Fibroblast of skin of abdomen (primary cell): ENCODE results near the gene RNF225. TPM values are rescaled to one million over a fixed set of nuclear protein-coding genes. Genes with fewer than 3 reads are reported as not detected.
"Not testable (repeated sequence)": the region's sequence is repeated elsewhere in the genome, so short reads cannot be mapped to it uniquely, and the experiment has no call there.

Experiments
- DNase-seq: peaks from one replicate; pipeline ENCODE4 v3.0.0-alpha.2; 2013
- polyA plus RNA-seq, 2 experiments: library from polyadenylated mRNA; unstranded; fragments of 120-200 nt; gene quantifications; one replicate each; pipeline ENCODE4 v1.2.1, GENCODE V29; 2013; ENCODE audit not compliant: insufficient read length in 2 of 2

RNF225 gene
- polyA plus RNA-seq (2013, experiment 1 of 2; ENCODE audit: insufficient read length): not detected
- polyA plus RNA-seq (2013, experiment 2 of 2; ENCODE audit: insufficient read length): not detected

DNA sequence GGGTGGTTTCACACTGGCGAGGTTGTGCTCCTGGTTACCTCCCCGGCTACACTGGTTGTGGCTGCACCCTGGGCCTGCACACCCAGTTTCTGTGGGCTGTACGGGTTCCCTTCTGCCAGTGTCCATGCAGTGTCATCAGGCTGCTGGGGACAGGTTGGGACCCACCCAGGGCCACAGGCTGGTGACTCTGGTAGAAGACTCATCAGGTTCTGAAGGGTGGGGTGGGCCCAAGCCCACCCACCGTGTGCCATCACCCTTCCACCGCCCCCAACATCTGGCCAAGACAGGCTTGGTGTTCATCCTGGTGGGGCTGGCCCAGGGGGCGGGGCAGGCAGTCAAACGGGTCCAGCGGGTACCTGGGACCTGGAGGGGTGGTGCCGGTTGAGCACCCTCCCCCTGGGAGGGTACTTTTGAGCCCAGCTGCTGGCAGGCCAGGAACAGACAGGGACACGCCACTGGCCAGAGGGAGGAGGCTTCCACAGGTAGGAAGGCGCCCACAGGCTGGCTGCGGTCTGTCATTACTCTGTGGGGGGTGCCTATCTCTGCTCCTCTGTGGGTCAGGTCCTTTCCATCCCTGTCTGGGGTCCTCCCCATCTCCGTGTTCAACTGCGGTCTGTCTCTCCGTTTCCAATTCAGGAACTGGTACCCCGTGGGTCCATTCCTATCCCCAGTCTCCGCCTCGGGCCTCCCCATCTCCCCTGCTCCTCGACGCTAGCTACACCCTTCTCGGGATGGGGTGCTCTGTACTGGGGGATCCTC, at the start of gene RNF225:
Gene RNF225, plus strand, starts transcription at position 437 of the 759 bp plus-strand sequence. CDS start 434 bp downstream, outside the sequence.
- DNase-seq: no peak

DNA sequence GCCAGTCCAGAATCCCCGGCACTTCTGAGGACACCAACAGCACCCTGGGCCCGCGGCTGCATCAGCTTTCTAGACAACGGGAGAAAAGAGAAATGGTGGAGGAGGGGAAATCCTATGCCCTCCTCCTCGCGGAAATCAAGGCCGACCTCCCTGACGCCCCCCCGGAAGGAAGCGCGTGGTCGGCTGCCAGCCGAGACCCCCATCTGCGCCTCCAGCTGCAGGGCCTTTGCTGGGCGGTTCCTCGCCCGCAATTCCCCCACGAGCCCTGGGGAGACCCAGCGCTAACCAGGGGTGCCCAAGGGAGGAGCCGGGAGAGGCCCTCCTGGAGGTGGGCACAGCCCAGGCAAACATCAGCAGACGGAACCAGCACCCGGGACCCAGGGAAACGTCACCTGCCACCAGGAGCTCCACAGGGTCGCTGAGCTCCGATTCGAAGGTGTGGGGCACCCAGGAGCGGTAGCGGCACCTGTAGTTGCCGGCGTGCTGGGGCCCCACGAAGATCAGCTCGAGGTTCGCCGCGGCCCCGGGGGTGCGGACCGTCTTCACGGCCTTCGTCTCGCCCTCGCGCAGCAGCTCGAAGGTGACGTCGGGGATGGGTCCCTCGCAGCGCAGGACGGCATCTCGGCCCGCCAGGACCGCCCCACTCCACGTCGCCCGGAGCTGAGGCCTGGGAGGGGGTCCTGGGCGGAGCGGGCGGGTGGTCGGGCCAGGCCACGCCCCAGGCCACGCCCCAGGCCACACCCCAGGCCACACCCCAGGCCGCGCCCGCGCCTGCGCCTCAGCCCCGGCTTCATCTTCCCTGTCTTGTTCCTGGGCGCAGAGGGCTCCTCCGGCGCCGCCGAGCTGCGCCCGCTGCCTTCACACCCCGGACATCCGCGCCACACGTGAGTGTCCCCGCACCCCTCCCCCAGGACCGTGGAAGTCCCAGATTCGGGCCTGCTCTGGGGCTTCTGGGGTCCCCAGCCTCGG, 48.2 kb upstream of the RNF225 start:
- DNase-seq: peak; percentile 75

DNA sequence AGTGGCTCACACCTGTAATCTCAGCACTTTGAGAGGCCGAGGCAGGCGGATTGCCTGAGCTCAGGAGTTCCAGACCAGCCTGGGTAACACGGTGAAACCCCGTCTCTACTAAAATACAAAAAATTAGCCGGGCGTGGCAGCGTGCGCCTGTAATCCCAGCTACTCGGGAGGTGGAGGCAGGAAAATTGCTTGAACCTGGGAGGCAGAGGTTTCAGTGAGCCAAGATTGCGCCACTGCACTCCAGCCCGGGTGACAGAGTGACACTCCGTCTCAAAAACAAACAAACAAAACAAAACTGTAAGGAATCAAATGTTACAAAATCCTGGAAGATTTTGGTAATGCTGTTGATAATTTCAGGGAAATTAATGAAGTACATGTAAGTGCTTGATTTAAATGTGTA, 47.4 kb upstream of the RNF225 start:
- DNase-seq: not testable (repeated sequence)

DNA sequence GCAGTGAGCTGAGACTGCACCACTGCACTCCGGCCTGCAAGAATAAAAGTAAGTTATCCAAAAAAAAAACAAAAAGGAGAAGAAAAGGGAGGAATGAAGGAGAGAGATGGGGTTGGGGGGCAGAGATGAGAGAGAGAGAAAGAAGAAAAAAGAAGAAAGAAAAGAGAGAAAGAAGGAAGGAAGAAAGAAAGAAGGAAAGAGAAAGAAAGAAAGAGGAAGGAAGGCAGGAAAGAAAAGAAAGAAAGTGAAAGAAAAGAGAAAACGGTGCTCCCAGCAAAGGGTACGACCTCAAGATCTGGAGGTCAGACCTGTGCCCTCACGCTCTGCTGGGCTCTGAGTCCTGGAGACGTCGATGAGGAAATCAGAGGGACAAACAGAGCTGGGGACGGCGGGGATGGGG, 45.9 kb upstream of the RNF225 start:
- no peak for DNase-seq

DNA sequence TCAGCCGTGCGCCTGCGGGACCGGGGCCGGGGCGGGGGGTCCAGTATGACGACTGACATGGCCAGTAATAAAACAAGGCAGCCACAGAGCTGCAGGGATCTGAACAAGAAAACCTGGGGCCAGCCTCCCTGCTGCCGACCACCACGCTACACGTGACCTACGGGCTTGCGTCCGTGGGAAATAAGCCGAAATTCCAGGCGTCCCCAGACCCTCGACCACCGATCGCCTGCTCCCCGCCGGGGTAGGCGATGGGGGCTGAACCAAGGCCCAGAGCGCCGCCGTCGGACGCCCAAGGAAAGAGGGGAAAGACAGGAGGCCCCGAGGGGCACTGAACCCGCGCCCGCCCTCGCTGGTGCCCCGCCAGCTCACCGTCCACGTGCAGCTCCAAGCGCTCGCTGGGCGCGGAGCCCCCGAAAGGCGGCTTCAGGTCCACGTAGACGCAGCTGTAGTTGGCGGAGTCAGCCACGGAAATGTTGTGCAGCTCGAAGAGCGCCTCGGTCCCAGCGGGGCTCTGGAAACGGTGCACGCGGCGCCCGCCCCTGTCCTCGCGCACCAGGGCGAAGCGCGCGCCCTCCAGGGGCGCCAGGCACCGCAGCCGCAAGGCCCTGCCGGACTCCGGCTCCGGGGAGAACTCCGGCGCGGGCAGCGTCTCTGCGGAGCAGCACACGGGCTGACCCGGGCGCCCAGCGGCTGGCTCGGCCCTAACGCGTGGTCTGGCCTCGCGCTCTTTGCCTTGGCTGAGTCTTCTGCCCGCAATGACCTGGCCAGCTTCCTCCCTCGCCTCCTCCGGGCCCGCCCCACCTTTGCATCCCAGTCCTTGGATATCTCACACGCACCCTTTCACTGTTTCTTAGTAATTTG, 45.2 kb upstream of the RNF225 start:
- DNase-seq: no peak

DNA sequence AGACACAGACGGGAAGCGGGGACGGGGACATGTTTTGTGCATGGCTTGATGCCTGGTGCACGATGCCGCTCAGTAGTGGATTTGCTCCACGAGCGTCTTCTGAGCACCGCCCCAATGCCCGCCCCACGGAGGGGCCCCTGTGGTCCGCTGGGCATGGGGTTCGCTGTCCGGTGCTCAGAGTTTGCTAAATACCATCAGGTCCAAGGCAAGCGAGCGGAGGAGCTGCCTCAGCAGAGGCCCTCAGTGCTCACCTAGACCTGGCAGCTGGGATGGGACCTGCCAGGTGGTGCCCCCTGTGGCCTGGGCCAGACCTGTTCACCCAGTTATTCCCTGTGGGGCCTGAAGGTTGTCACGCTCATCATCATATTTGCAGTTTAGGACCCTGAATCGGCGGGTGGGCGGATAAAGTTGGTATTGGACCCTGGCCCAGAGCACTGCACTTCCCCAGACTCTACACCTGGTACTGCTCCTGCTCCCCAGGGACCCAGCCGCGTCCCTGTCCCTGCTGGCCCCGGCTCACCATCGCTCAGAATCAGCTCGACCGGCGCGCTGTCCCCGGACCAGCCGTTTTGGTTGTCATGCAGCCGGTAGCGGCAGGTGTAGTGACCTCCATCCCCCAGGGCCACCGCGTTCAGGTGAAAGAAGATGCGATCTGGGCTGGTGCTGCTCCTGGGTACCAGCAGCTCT, 44.4 kb upstream of the RNF225 start:
- DNase-seq: no peak

DNA sequence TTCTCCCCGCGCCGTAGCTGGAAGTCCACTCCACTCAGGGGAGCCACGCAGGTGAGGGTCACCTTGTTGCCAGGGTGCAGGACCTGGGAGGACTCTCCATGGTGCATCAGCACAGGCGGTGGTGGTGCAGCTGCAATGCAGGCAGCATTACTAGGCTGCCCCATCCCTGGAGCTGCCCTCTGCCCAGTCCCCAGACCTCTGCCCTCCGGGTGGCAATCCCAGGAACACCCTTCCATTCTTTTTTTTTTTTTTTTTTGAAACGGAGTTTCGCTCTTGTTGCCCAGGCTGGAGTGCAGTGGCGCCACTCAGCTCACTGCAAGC, 43.9 kb upstream of the RNF225 start:
- no peak for DNase-seq

DNA sequence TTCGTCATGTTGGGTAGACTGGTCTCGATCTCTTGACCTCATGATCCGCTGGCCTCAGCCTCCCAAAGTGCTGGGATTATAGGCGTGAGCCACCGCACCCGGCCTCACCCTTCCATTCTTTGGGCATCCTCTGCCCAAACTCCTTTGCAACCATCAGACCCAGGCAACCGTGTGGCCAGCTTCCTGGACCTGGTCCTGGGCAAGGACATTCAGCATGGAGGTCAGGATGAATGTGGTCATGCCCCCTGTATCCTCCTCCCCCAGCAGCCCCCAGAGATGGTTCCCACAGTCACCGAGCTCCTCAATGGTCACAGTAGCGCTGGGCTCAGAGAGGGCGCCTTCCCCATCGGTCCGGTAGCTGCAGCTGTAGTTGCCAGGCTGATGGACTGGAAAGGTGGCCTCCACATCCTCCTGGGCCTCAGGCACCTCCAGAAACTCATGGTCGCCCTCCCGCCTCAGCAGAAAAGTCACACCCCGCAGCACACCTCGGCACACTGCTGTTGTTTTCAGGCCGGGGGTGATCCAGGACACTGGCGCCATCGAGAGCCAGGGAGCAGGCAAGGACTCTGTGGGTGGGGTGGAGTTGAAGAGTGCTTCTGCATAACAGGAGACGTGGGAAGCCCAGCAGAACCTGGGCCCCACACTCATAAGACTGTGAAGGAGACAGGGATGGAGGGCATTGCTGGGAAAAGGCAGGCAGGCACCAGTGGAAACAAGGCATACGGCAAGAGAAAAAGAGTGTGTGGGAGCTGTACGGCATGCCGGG, 43.3 kb upstream of the RNF225 start:
- no peak for DNase-seq

DNA sequence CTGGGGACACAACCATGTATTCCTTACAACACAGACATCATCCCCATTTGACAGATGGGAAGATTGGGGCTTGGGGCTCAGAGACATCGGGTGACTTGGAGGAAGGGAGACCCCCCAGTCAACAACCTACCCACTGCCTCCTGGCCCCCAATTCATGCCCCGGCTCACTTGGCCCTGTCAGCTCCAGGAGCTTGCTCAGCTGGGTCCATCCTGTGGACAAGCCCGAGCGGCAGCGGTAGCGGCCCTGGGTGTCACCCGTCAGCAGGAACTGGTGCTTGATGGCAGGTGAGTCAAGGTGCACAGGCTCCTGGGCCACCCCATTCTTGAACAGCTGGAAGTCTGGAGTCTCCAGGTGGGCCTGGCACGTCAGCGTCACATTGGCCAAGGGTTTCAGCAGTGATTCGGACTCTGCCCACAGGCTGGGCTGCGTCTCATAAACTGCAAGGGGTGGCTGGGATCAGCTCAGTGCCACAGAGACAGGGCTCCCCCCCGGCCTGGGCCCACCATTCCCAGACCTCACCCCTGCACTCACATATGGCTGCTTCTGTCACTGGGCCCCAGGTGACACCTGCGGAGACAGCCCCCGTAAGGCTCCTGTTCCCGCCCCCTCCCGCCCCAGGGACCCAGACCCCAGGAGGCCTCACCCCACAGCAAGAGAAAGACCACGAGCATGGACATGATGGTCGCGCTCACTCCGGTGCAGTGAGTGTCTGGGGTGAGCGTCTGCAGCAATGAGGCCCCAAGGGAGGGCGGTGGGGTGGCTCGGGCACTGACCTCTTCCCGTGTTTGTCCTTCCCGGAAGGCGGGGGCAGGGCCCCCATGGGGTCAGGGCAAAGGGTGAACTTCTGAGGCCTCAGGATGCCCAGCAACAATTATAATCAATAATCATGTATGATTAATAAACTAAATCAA, 42.4 kb upstream of the RNF225 start, which contains the start of gene A1BG:
Gene A1BG, minus strand, starts transcription at position 733 of the 912 bp plus-strand sequence. Its CDS starts 55 bp downstream, at position 678.
- no peak for DNase-seq

DNA sequence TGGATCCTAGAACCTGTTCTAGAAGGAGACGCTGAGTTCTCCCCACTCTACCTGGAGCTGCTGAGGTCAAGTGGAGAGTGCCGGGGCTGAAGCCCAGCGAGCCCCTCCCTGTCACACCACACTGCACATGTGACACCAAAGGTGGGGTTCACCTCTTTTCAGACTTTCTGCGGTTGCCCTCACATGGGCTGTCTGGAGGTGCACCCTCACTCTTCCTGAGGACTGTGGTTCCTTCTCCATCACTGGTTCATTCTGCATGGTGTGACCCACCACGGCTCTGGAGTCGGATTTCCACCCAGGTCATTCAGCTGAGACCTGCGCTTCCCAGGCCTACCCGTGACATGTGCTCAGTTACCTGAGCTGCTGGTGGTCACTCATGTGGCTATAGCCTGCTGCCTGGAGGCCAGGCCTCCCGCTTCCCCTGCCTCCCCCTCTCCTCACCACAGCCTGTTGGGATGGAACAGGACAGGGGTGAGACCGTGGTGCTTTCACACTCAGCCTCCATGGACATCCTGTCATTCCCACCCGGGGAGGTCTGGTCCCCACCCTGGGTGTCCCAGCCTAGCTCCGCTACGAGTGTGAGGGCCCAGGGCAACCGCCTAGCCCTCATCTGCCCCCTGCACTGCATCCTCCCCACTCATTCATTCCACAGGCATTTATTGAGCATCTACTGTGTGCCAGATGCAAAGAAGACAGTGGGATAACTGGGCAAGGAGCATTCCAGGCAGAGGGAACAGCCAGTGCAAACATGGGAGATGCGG, 41.6 kb upstream of the RNF225 start:
- DNase-seq: no peak

DNA sequence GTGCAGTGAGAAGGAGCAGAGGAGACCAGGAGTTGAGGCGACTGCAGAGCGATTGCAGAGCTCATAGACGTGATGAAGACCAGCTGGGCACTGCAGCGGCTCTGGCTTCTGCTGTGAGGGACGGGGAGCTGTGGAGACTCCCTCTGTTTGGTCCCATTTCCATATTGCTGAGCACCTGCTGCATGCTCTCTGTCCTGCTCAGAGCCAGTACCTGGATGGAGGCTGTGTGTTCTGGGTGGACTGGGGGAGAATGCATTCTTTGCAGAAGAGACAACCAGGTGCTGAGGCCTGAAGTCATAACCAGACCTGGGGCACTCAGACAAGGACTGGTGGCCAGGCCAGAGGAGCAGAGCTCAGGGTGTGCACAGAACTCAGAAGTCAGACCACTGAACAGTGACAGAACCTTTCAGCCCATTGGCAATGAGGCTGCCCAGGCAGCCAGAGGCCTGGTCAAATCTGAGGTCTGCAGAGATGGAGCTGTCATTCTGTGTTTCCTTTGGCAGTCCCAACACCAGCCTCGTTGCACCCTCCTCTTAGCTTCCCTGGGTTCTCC, 40.9 kb upstream of the RNF225 start:
- DNase-seq: no peak

DNA sequence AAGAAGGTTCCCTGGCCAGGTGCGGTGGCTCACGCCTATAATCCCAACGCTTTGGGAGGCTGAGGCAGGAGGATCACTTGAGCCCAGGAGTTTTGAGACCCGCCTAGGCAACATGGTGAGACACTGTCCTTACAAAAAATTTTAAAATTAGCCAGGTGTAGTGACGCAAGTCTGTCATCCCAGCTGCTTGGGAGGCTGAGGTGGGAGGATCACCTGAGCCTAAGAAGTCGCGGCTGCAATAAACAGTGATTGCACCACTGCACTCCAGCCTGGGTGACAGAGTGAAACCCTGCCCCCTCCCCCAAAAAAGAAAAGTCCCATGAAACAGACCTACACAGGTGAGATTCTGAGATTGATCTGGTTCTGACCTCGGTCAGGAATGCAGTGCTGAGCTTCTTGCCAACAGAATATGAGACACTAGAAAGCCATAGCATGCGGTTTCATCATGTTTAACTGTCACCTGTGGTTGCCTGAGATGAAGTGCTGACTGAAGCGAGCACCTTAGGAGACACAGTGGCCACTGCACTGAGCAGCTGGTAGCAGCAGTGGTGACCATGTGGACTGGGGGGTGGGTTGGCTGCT, 40.1 kb upstream of the RNF225 start:
- DNase-seq: no peak

DNA sequence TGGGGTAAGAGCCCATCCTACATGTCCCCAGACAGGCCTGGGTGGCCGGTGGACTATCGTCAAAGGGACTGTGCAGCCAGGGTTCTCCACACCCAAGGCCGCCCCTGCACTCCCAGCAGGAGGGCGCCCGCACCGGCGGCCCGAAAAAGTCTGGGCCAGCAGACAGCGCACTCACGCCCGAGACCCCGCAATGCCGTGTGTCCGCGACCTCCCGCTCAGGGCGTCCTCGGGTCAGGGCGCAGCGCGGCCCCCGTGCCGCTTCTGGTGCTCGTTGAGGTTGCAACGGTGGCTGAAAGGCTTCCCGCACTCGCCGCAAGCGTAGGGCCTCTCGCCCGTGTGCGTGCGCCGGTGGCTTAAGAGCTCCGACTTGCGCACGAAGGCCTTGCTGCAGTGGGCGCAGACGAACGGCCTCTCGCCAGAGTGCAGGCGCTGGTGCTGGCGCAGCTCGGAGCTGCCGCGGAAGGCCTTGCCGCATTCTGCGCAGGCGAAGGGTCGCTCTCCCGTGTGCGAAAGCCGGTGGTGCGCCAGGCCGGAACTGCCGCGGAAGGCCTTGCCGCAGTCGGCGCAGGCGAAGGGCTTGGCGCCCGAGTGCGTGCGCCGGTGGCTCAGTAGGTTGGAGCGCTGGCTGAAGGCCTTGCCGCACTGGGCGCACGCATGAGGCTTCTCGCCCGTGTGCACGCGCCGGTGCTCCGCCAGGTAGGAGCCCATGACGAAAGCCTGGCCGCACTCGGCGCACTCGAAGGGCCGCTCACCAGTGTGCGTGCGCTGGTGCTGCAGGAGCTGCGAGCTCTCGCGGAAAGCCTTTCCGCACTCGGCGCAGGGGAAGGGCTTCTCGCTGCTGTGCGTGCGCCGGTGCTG, 39.3 kb upstream of the RNF225 start:
- DNase-seq: peak; percentile 33

DNA sequence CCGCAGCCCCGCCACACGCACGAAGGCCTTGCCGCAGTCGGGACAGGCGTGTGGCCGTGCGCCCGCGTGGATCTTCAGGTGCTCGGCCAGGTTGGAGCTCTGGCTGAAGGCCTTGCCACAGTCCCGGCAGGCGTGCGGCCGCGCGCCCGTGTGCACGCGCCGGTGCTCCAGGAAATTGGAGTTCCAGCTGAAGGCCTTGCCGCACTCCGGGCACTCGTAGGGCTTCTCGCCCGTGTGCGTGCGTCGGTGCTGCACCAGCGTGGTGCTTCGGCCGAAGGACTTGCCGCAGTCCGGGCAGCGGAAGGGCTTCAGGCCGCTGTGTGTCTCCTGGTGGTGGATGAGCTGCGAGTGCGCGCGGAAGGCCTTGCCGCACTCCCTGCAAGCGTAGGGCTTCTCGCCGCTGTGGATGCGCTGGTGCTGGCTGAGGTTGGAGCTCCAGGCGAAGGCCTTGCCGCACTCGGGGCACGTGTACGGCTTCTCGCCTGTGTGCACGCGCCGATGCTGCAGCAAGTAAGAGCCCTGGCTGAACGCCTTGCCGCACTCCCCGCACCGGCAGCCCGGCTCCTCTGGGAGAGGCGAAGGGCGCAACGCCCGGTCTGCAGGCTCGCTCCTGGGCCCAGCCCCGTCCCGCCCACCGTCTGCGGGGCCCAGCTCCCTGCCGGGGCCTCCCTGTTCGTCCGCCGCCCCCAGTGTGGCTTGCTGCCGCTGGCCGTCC, 38.5 kb upstream of the RNF225 start:
- peak; percentile 24 for DNase-seq

DNA sequence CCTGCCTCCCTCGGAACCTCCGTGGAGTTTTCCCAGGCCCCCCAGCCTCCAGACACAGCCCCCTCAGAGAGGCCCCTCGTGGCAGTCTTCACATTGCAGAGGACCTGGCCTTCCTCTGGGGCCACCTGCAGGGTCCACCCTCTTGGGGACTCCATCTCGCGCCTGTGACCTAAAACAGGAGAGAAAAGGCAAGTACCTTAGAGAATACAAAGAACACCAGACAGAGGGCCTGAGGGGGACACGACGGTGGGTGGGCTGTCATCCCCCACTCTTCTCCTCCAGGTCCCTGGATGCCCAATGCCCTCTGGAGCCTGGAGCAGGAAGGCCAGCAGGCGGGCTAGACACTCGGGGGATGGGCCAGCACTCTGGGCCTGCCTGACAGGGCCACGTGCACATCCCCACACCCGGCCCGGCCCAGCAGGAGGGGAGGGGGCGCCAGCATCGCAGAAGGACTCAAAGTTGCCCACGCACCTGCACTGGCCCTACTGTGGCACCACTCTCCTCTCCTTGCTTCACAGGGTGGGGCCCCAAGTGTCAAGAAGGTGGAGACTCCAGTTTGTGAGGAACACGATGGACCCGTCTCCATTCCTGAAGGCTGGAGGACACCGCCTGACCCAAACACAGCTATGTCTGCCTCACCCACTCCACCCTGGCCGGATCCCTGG, 37.8 kb upstream of the RNF225 start:
- no peak for DNase-seq

DNA sequence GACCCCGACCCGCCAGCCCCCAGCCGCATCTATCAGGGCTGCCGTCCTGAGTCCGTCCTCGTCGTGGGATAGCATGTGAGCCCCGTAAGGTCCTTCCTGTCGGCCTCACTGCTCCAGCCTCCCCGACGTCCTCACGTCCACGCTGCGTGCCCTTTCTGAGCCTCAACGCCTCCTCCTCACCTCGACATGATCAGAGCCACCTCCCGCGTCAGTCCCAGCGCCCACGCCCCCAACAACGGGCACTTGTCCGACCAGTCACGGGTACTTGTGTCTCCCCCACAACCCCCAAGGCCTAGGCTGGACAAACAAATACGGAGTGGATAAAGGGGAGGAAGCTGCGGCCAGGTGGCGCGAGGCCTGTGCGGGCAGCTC, 33.6 kb upstream of the RNF225 start:
- DNase-seq: peak; percentile 53
